H9 (cell line): Measurements from ENCODE around the gene FOXN1. TPM values are rescaled to one million over a fixed set of nuclear protein-coding genes. Genes with fewer than 3 reads are reported as not detected.

ENCODE experiments used
- DNase-seq: peaks from one replicate; pipeline ENCODE4 v3.0.0-alpha.2; 2017
- H2AFZ ChIP-seq: one replicate; pipeline ENCODE4 v1.6.1; 2013; ENCODE audit warnings: mild to moderate bottlenecking, low read length, control low read depth, moderate library complexity
- H2AK5ac ChIP-seq: 2 replicates; pipeline ENCODE4 v1.6.1; 2013; ENCODE audit warnings: low read length, control low read depth, mixed read lengths; ENCODE audit not compliant: insufficient read length
- H2BK120ac ChIP-seq: one replicate; pipeline ENCODE4 v1.6.1; 2013; ENCODE audit warnings: low read depth, mild to moderate bottlenecking, low read length, control low read depth, inconsistent platforms; ENCODE audit not compliant: poor library complexity, severe bottlenecking
- H2BK12ac ChIP-seq: 2 replicates; pipeline ENCODE4 v1.6.1; 2013; ENCODE audit warnings: low read length, control low read depth, mixed read lengths, low read depth; ENCODE audit not compliant: insufficient read length
- H2BK15ac ChIP-seq: 2 replicates; pipeline ENCODE4 v1.6.1; 2013; ENCODE audit warnings: low read depth, low read length, control low read depth
- H2BK20ac ChIP-seq: one replicate; pipeline ENCODE4 v1.6.1; 2013; ENCODE audit warnings: low read depth, mild to moderate bottlenecking, low read length, control low read depth, inconsistent platforms; ENCODE audit not compliant: poor library complexity, severe bottlenecking
- H2BK5ac ChIP-seq: 2 replicates; pipeline ENCODE4 v1.6.1; 2013; ENCODE audit warnings: low read length, control low read depth, mixed read lengths; ENCODE audit not compliant: insufficient read length
- H3K14ac ChIP-seq: 2 replicates; pipeline ENCODE4 v1.6.1; 2013; ENCODE audit warnings: low read length, control low read depth; ENCODE audit not compliant: insufficient read depth
- H3K18ac ChIP-seq: 2 replicates; pipeline ENCODE4 v1.6.1; 2013; ENCODE audit warnings: low read depth, mild to moderate bottlenecking, mixed read lengths, low read length, control low read depth; ENCODE audit not compliant: insufficient read length
- H3K23ac ChIP-seq: 2 replicates; pipeline ENCODE4 v1.6.1; 2013; ENCODE audit warnings: low read length, control low read depth, mixed read lengths, low read depth; ENCODE audit not compliant: insufficient read length
- H3K23me2 ChIP-seq: 2 replicates; pipeline ENCODE4 v1.6.1; 2013; ENCODE audit warnings: low read depth, mild to moderate bottlenecking, mixed read lengths, low read length, control low read depth; ENCODE audit not compliant: insufficient read length, poor library complexity, severe bottlenecking
- H3K27ac ChIP-seq: 2 replicates; pipeline ENCODE4 v1.5.1; 2013; ENCODE audit warnings: low read length, control low read depth, mixed read lengths, low read depth; ENCODE audit not compliant: insufficient read length
- H3K27me3 ChIP-seq: 2 replicates; pipeline ENCODE4 v1.6.1; 2013; ENCODE audit warnings: low read length, control low read depth, inconsistent platforms; ENCODE audit not compliant: insufficient read depth
- H3K4ac ChIP-seq: 2 replicates; pipeline ENCODE4 v1.6.1; 2013; ENCODE audit warnings: low read depth, mild to moderate bottlenecking, control low read depth, inconsistent platforms, low read length, moderate library complexity
- H3K4me1 ChIP-seq: 2 replicates; pipeline ENCODE4 v1.6.1; 2013; ENCODE audit warnings: low read length, control low read depth, inconsistent platforms; ENCODE audit not compliant: insufficient read depth
- H3K4me2 ChIP-seq: 2 replicates; pipeline ENCODE4 v1.6.1; 2013; ENCODE audit warnings: low read length, control low read depth, mixed read lengths; ENCODE audit not compliant: insufficient read length, insufficient read depth
- H3K56ac ChIP-seq: 2 replicates; pipeline ENCODE4 v1.6.1; 2013; ENCODE audit warnings: low read depth, mild to moderate bottlenecking, mixed read lengths, low read length, control low read depth; ENCODE audit not compliant: insufficient read length
- H3K79me1 ChIP-seq: 2 replicates; pipeline ENCODE4 v1.6.1; 2013; ENCODE audit warnings: low read depth, mild to moderate bottlenecking, moderate library complexity, low read length, control low read depth, inconsistent platforms; ENCODE audit not compliant: insufficient read depth, poor library complexity, severe bottlenecking
- H3K79me2 ChIP-seq: 2 replicates; pipeline ENCODE4 v1.6.1; 2013; ENCODE audit warnings: low read length, control low read depth, inconsistent platforms; ENCODE audit not compliant: insufficient read depth
- H3K9ac ChIP-seq: 2 replicates; pipeline ENCODE4 v1.6.1; 2013; ENCODE audit warnings: low read length, control low read depth, mixed read lengths; ENCODE audit not compliant: insufficient read length; ENCODE audit errors: extremely low read depth
- H3K9me3 ChIP-seq: one replicate; pipeline ENCODE4 v1.6.1; 2013; ENCODE audit warnings: low read depth, low read length, inconsistent platforms; ENCODE audit not compliant: control insufficient read depth
- H3T11ph ChIP-seq: one replicate; pipeline ENCODE4 v1.6.1; 2013; ENCODE audit warnings: mild to moderate bottlenecking, low read length, control low read depth, inconsistent platforms
- H4K20me1 ChIP-seq: one replicate; pipeline ENCODE4 v1.6.1; 2013; ENCODE audit not compliant: control insufficient read depth, insufficient read length, insufficient read depth
- H4K5ac ChIP-seq: 2 replicates; pipeline ENCODE4 v1.6.1; 2013; ENCODE audit warnings: low read depth, mild to moderate bottlenecking, mixed read lengths, low read length, control low read depth; ENCODE audit not compliant: insufficient read length
- H4K8ac ChIP-seq: replicated peaks from 2 replicates; pipeline ENCODE4 v1.6.1; 2013; ENCODE audit warnings: low read length, control low read depth, mixed read lengths, low read depth; ENCODE audit not compliant: insufficient read length
- H4K91ac ChIP-seq: 2 replicates; pipeline ENCODE4 v1.6.1; 2013; ENCODE audit warnings: low read depth, mild to moderate bottlenecking, moderate library complexity, mixed read lengths, low read length, control low read depth; ENCODE audit not compliant: insufficient read length
- H3K27ac Mint-ChIP-seq, 3 experiments: 2 replicates in 2 of 3; 3 replicates in 1 of 3; pipeline ENCODE4 v1.8.0; 2020 to 2021; ENCODE audit warnings: mixed read lengths in 3 of 3, mild to moderate bottlenecking in 1 of 3, moderate library complexity in 1 of 3
- H3K27me3 Mint-ChIP-seq: 2 replicates; pipeline ENCODE4 v1.8.0; 2021; ENCODE audit warnings: low read depth, mild to moderate bottlenecking, moderate library complexity, mixed read lengths
- H3K36me3 Mint-ChIP-seq, 3 experiments: 2 replicates in 2 of 3; 3 replicates in 1 of 3; pipeline ENCODE4 v1.8.0; 2020 to 2021; ENCODE audit warnings: low read depth in 3 of 3, mixed read lengths in 3 of 3; ENCODE audit not compliant: insufficient read depth in 1 of 3
- H3K4me1 Mint-ChIP-seq, 2 experiments: 2 replicates each; pipeline ENCODE4 v1.8.0; 2020; ENCODE audit warnings: mixed read lengths in 2 of 2
- H3K4me3 Mint-ChIP-seq, 2 experiments: 2 replicates in 1 of 2; 3 replicates in 1 of 2; pipeline ENCODE4 v1.8.0; 2020 to 2021; ENCODE audit warnings: mild to moderate bottlenecking in 2 of 2, mixed read lengths in 2 of 2, moderate library complexity in 1 of 2
- H3K9me3 Mint-ChIP-seq, 2 experiments: 2 replicates in 1 of 2; 3 replicates in 1 of 2; pipeline ENCODE4 v1.8.0; 2020; ENCODE audit warnings: mild to moderate bottlenecking in 2 of 2, mixed read lengths in 2 of 2, moderate library complexity in 1 of 2
- CTCF ChIP-seq: fragments of 200-600 bp; sonication (generic); conservative IDR thresholded peaks from 3 replicates; pipeline ENCODE4 v1.8.0; 2021; ENCODE audit warnings: antibody characterized with exemption, mild to moderate bottlenecking
- WGBS: extraction: QIAGEN DNeasy Blood & Tissue Kit; methylation state at CpG from one replicate; pipeline ENCODE4 v1.1.7; 2013; ENCODE audit warnings: missing lambda C conversion rate, low lambda C conversion rate, mixed read lengths; ENCODE audit not compliant: insufficient read length; ENCODE audit errors: extremely low coverage; 5-methylcytosine and 5-hydroxymethylcytosine counted together
- total RNA-seq: library from RNA; stranded (reverse); gene quantifications from 2 replicates; pipeline ENCODE4 v1.2.1, GENCODE V29; 2021

FOXN1 gene
- total RNA-seq, 1 experiment from 2014 or later: not detected

DNA sequence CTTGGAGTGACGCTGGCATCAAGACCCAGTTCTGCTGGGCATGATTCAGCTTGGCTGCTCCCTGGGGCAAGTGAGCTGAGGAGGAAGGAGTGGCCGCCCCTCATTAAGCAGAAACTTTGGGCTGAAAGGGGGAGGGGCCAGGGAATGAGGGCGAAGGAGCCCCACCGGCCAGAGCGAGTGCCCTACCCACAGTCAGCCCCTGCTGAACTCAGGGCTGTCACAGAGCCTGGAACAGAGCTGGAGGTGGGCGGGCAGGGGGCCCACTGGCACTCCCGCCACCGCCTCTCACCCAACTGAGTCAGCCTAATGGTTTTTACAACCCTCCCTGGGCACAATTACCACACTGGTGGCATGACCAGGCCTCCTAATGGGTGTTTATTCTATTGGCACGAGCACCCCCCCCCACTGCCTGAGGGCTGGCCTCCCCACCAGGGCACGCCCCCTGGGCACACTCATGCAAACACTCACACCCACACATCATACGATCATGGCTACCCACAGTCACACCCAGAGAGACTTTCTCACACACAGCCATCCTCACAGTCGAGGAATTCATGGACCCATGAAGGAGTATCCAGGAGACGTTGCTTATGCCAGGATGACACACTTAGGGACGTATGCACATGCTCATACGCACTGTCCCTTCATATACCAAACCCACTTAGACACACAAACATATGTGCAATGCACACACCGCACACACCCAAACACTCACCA lies 27.1 kb downstream of the FOXN1 start:
- H3K9me3 ChIP-seq: no peaks in the 10 kb centered on the region
- no peak overlapping the region for H4K8ac ChIP-seq
- no peak overlapping the region for H3K56ac ChIP-seq
- no peak overlapping the region for H2AK5ac ChIP-seq
- H3K79me1 ChIP-seq: no peaks in the 10 kb centered on the region
- no CpG with 5 or more reads among the region's 16 CpGs for WGBS
- Mint-ChIP-seq H3K4me3 (no peak overlapping the region; a peak in 1 of 5 replicates), H3K9me3 (no peaks in the 10 kb centered on the region), H3K27ac (peak overlapping the region in 1 of 3 experiments; percentile 43; a peak in 2 of 7 replicates), H3K27me3 (peaks cover 12% of the 10 kb centered on the region), H3K4me1 (peaks cover 0 to 21% of the 10 kb centered on the region in 2 experiments; a peak in 2 of 4 replicates), H3K36me3 (no peaks in the 10 kb centered on the region)
- H3K4ac ChIP-seq: no peak overlapping the region
- DNase-seq: no peak
- no peak overlapping the region for H3K27ac ChIP-seq
- no peak overlapping the region for H2BK12ac ChIP-seq
- no peak for TF ChIP-seq CTCF
- H3K4me1 ChIP-seq: no peaks in the 10 kb centered on the region
- no peaks in the 10 kb centered on the region for H4K20me1 ChIP-seq
- H3K27me3 ChIP-seq: no peaks in the 10 kb centered on the region
- no peak overlapping the region for H4K5ac ChIP-seq
- no peak overlapping the region for H2AFZ ChIP-seq
- H2BK120ac ChIP-seq: no peak overlapping the region
- no peak overlapping the region for H3T11ph ChIP-seq
- no peak overlapping the region for H4K91ac ChIP-seq
- H2BK15ac ChIP-seq: no peak overlapping the region
- H3K4me2 ChIP-seq: no peak overlapping the region
- no peaks in the 10 kb centered on the region for H3K79me2 ChIP-seq
- no peak overlapping the region for H3K14ac ChIP-seq
- H3K23me2 ChIP-seq: no peaks in the 10 kb centered on the region
- H2BK5ac ChIP-seq: no peak overlapping the region
- H2BK20ac ChIP-seq: no peak overlapping the region
- H3K23ac ChIP-seq: no peak overlapping the region
- H3K18ac ChIP-seq: no peak overlapping the region
- no peak overlapping the region for H3K9ac ChIP-seq
